BE2C (cell line): ENCODE data around the gene RTL5.

Experiments
- DNase-seq: peaks from one replicate; pipeline ENCODE4 v3.0.0-alpha.2; 2020
- H3K27me3 ChIP-seq: fragments of 250-450 bp; sonication (Bioruptor Pico); 2 replicates; pipeline ENCODE4 v1.5.1; 2020; ENCODE audit warnings: mild to moderate bottlenecking
- H3K36me3 ChIP-seq: fragments of 250-450 bp; sonication (Bioruptor Pico); 2 replicates; pipeline ENCODE4 v1.5.1; 2020; ENCODE audit warnings: mild to moderate bottlenecking
- H3K4me1 ChIP-seq: fragments of 250-450 bp; sonication (Bioruptor Pico); 2 replicates; pipeline ENCODE4 v1.5.1; 2020
- H3K4me3 ChIP-seq: 2 replicates; pipeline ENCODE4 v1.5.1; 2011; ENCODE audit warnings: low read depth, low read length
- H3K9me3 ChIP-seq: fragments of 250-450 bp; sonication (Bioruptor Pico); 2 replicates; pipeline ENCODE4 v1.5.1; 2020
- CTCF ChIP-seq: IDR thresholded peaks from 2 replicates; pipeline ENCODE4 v1.5.1; 2012; ENCODE audit warnings: mild to moderate bottlenecking, low read depth, low read length

The RTL5 gene

GRCh38 chrX:72114807-72115206 is 16.9 kb downstream of the RTL5 start:
- no peak for TF ChIP-seq CTCF
- Histone ChIP-seq H3K36me3 (peaks cover 4% of the 10 kb centered on the region), H3K27me3 (no peaks in the 10 kb centered on the region), H3K4me1 (peaks cover 38% of the 10 kb centered on the region), H3K4me3 (no peak overlapping the region), H3K9me3 (no peaks in the 10 kb centered on the region)
- no peak for DNase-seq

- H3K36me3 ChIP-seq = peaks cover 6% of the 10 kb centered on the region
- no peaks in the 10 kb centered on the region for H3K27me3 ChIP-seq
- H3K4me1 ChIP-seq = peaks cover 38% of the 10 kb centered on the region
- no peak for TF ChIP-seq CTCF
- H3K4me3 ChIP-seq = no peak overlapping the region
- no peaks in the 10 kb centered on the region for H3K9me3 ChIP-seq
- no peak for DNase-seq
These were observed 17.4 kb downstream of the RTL5 start for GRCh38 chrX:72114306-72114705.

GRCh38 chrX:72113461-72113860 is 18.3 kb downstream of the RTL5 start:
- Histone ChIP-seq H3K36me3 (peaks cover 11% of the 10 kb centered on the region), H3K4me3 (no peak overlapping the region), H3K9me3 (no peaks in the 10 kb centered on the region), H3K27me3 (no peaks in the 10 kb centered on the region), H3K4me1 (peaks cover 38% of the 10 kb centered on the region)
- no peak for TF ChIP-seq CTCF
- no peak for DNase-seq

- H3K36me3 ChIP-seq = peaks cover 12% of the 10 kb centered on the region
- no peak overlapping the region for H3K4me3 ChIP-seq
- no peaks in the 10 kb centered on the region for H3K27me3 ChIP-seq
- peaks cover 27% of the 10 kb centered on the region for H3K4me1 ChIP-seq
- TF ChIP-seq CTCF = no peak
- H3K9me3 ChIP-seq = no peaks in the 10 kb centered on the region
- no peak for DNase-seq
These were observed 20.6 kb downstream of the RTL5 start for GRCh38 chrX:72110876-72111708.

GRCh38 chrX:72110051-72110875 is 21.5 kb downstream of the RTL5 start:
- Histone ChIP-seq H3K36me3 (peaks cover 12% of the 10 kb centered on the region), H3K4me3 (no peak overlapping the region), H3K9me3 (no peaks in the 10 kb centered on the region), H3K4me1 (peaks cover 21% of the 10 kb centered on the region), H3K27me3 (no peaks in the 10 kb centered on the region)
- no peak for DNase-seq
- TF ChIP-seq CTCF = no peak

GRCh38 chrX:72108666-72109065 is 23.0 kb downstream of the RTL5 start:
- Histone ChIP-seq H3K4me3 (no peak overlapping the region), H3K36me3 (peaks cover 12% of the 10 kb centered on the region), H3K4me1 (peaks cover 7% of the 10 kb centered on the region), H3K9me3 (no peaks in the 10 kb centered on the region), H3K27me3 (no peaks in the 10 kb centered on the region)
- DNase-seq = no peak
- TF ChIP-seq CTCF = no peak
